ENCODE measurements around the gene CAMTA2. TPM values are rescaled to one million over a fixed set of nuclear protein-coding genes. Genes with fewer than 3 reads are reported as not detected.
A peak's percentile ranks its signal among the peaks of the same experiment; 100 is the strongest.

Gene CAMTA2
- total RNA-seq, 1 donor from 2014 or later, result 12.5 TPM

GRCh38 chr17:4950075-4950745, 37.3 kb downstream of the CAMTA2 start:
- Mint-ChIP-seq H3K36me3 (ENCODE audit: low read depth) (peaks cover 9% of the 10 kb centered on the region), H3K27me3 (ENCODE audit: low read depth) (peaks cover 5% of the 10 kb centered on the region), H3K4me3 (peak overlapping the region; percentile 89), H3K9me3 (no peaks in the 10 kb centered on the region), H3K4me1 (peaks cover 41% of the 10 kb centered on the region), H3K27ac (ENCODE audit: unreplicated experiment) (peak overlapping the region; percentile 78)
- TF ChIP-seq, protein P1, sequence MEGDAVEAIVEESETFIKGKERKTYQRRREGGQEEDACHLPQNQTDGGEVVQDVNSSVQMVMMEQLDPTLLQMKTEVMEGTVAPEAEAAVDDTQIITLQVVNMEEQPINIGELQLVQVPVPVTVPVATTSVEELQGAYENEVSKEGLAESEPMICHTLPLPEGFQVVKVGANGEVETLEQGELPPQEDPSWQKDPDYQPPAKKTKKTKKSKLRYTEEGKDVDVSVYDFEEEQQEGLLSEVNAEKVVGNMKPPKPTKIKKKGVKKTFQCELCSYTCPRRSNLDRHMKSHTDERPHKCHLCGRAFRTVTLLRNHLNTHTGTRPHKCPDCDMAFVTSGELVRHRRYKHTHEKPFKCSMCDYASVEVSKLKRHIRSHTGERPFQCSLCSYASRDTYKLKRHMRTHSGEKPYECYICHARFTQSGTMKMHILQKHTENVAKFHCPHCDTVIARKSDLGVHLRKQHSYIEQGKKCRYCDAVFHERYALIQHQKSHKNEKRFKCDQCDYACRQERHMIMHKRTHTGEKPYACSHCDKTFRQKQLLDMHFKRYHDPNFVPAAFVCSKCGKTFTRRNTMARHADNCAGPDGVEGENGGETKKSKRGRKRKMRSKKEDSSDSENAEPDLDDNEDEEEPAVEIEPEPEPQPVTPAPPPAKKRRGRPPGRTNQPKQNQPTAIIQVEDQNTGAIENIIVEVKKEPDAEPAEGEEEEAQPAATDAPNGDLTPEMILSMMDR (conservative IDR thresholded peaks at IDR 0.05), result no peak
- DNase-seq (ENCODE audit: low read depth, low spot score), result no peak

DNA sequence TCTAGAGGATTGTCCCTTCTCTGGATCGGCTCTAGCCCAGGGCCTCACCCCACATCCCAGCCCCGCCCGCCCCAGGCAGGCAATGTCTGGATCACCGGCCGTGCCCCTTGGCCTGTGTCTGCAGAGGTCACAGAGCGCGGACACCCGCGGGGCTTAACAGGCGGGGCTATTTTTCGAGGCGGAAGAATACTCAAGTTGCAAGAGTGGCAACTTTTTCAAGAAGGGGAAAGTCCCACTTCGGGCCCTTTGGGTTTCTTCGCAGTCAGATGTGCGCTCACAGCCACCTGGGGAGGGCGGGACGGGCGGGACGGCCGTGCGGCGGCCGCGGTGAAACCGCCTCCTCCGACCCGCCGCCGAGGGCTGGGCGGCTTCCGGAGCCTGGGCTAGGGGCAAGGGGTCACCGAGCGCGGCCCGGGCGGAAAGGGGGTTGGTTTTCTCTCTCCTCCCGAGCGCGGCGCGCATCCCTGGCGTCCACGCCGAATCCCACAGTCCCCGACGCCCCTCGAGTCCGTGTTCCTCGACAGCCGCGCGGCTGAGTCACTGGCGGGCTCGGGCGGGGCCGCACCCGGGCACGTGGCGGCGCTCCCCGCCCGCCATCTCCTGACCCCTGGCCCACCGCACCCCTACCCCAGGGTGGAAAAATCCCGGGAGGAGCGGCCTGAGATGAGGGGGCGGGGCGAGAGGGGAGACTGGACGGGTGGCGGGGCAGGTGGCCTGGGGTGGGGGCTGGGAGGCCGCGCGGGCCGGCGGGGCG, 38.0 kb downstream of the CAMTA2 start:
- Mint-ChIP-seq H3K4me3 (peak overlapping the region; percentile 96), H3K27ac (ENCODE audit: unreplicated experiment) (peak overlapping the region; percentile 12), H3K27me3 (ENCODE audit: low read depth) (peaks cover 7% of the 10 kb centered on the region), H3K4me1 (peaks cover 45% of the 10 kb centered on the region), H3K9me3 (no peaks in the 10 kb centered on the region), H3K36me3 (ENCODE audit: low read depth) (peaks cover 12% of the 10 kb centered on the region)
- peak; percentile 65 for DNase-seq (ENCODE audit: low read depth, low spot score)
- TF ChIP-seq, protein P1 (conservative IDR thresholded peaks at IDR 0.05), result no peak

- H3K4me3 Mint-ChIP-seq, result peak overlapping the region; percentile 96
- H3K9me3 Mint-ChIP-seq, result no peaks in the 10 kb centered on the region
- peak; percentile 67 for DNase-seq (ENCODE audit: low read depth, low spot score)
- H3K27me3 Mint-ChIP-seq (ENCODE audit: low read depth), result peaks cover 7% of the 10 kb centered on the region
- H3K4me1 Mint-ChIP-seq, result peaks cover 46% of the 10 kb centered on the region
- peaks cover 14% of the 10 kb centered on the region for H3K36me3 Mint-ChIP-seq (ENCODE audit: low read depth)
- peak overlapping the region; percentile 12 for H3K27ac Mint-ChIP-seq (ENCODE audit: unreplicated experiment)
- TF ChIP-seq, protein P1 (conservative IDR thresholded peaks at IDR 0.05), result no peak
Observed at GRCh38 chr17:4948931-4949320, 38.5 kb downstream of the CAMTA2 start.

GRCh38 chr17:4948166-4948930, 39.1 kb downstream of the CAMTA2 start, which contains the start of gene PFN1:
PFN1 (minus strand) TSS chr17:4948530; CDS start chr17:4948394, 136 bp downstream.
- peaks cover 7% of the 10 kb centered on the region for H3K27me3 Mint-ChIP-seq (ENCODE audit: low read depth)
- peak within 1 kb of the TSS; percentile 97 for H3K27ac Mint-ChIP-seq (ENCODE audit: unreplicated experiment)
- peak; percentile 66 for DNase-seq (ENCODE audit: low read depth, low spot score)
- H3K4me3 Mint-ChIP-seq, result peak within 1 kb of the TSS; percentile 96
- H3K4me1 Mint-ChIP-seq, result peaks cover 48% of the 10 kb centered on the region
- TF ChIP-seq, protein P1 (conservative IDR thresholded peaks at IDR 0.05), result no peak
- no peaks in the 10 kb centered on the region for H3K9me3 Mint-ChIP-seq
- peaks cover 14% of the 10 kb centered on the region for H3K36me3 Mint-ChIP-seq (ENCODE audit: low read depth)

GRCh38 chr17:4947411-4948165, 39.9 kb downstream of the CAMTA2 start:
- TF ChIP-seq, protein P1 (conservative IDR thresholded peaks at IDR 0.05), result no peak
- H3K4me1 Mint-ChIP-seq, result peaks cover 54% of the 10 kb centered on the region

More at GRCh38 chr17:4947411-4948165, 39.9 kb downstream of the CAMTA2 start:
- Mint-ChIP-seq H3K4me3 (peak overlapping the region; percentile 96), H3K9me3 (no peaks in the 10 kb centered on the region), H3K27ac (ENCODE audit: unreplicated experiment) (peak overlapping the region; percentile 83), H3K27me3 (ENCODE audit: low read depth) (peaks cover 7% of the 10 kb centered on the region), H3K36me3 (ENCODE audit: low read depth) (peaks cover 14% of the 10 kb centered on the region)
- DNase-seq (ENCODE audit: low read depth, low spot score), result peak; percentile 35

Data from neural crest cell (in vitro differentiated cells).